Stomach (tissue), 4 donors: ENCODE measurements around the gene FGGY.

ENCODE experiments used
- CTCF ChIP-seq, 7 experiments: fragments of 450-650 bp in 4 of 7; fragments of 200-600 bp in 3 of 7; sonication (generic) in 3 of 7; IDR thresholded peaks; one replicate each; pipeline ENCODE4 v1.5.1; 2016 to 2019; ENCODE audit warnings: antibody characterized with exemption in 7 of 7, control low read depth in 2 of 7, mild to moderate bottlenecking in 1 of 7
- POLR2A ChIP-seq, 4 donors: fragments of 450-650 bp; IDR thresholded peaks; one replicate each; pipeline ENCODE4 v1.6.1; 2016; ENCODE audit warnings: antibody characterized with exemption in 4 of 4, control low read depth in 2 of 4, mild to moderate bottlenecking in 1 of 4, moderate library complexity in 1 of 4

GRCh38 chr1:59412718-59413326, 115.9 kb downstream of the FGGY start:
- no peak for TF ChIP-seq CTCF (IDR thresholded peaks at IDR 0.05)
- no peak for TF ChIP-seq POLR2A (IDR thresholded peaks at IDR 0.05)
